ENCODE data around the gene JAZF1. TPM values are rescaled to one million over a fixed set of nuclear protein-coding genes. Genes with fewer than 3 reads are reported as not detected.

The JAZF1 gene
- total RNA-seq, 1 experiment from 2014 or later = 9.1 TPM

DNA sequence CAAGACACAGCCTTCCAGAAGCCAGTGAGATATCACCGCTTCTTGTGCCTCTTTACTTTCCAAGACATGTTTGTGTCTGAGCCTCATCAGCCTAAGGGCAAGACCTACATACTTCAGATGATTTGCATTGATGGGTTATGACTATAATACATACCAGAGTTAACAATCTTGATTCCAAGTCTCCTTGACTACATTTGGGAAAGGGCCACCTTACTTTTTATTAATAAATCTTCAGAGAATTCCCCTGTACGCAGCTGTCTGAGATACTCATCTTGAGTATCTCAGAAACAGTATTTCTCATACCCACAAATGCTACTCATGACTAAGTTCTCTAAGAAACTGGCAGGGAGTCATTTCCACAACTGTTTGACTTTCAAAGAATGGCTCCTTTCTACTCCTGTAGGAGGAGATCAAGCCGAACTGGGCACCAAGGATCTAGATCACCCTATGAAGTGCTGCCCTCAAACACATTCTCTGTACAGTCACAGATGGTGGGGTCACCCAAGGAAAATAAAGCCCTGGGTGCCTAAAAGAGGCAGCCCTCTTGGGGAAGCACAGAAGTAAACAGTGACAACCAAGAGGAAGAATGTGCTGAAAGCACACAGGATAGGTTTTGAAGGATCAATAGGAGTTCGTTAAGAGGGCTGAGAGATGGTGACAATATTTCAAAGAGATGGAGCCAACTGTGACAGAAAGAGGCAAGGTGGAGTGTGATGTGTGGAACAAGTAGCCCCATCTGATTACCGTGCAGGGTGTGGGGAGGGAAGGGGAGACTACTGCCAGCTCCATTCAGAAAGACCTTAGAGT is 138.9 kb downstream of the JAZF1 start:
- Histone ChIP-seq H4K91ac (ENCODE audit: insufficient read length, low read depth, low read length) (no peak overlapping the region), H3K79me1 (ENCODE audit: insufficient read depth, low read depth, low read length, poor library complexity, severe bottlenecking) (no peaks in the 10 kb centered on the region), H3K27me3 (ENCODE audit: insufficient read depth, low read length) (no peaks in the 10 kb centered on the region), H2BK120ac (ENCODE audit: low read depth, low read length, poor library complexity, severe bottlenecking) (no peak overlapping the region), H3K9ac (ENCODE audit: extremely low read depth, insufficient read length, low read length) (no peak overlapping the region), H3K4ac (ENCODE audit: low read depth, low read length) (no peak overlapping the region), H3K27ac (ENCODE audit: insufficient read length, low read depth, low read length) (no peak overlapping the region), H3K4me2 (ENCODE audit: insufficient read depth, insufficient read length, low read length) (no peak overlapping the region), H4K5ac (ENCODE audit: insufficient read length, low read depth, low read length) (no peak overlapping the region), H4K20me1 (ENCODE audit: control insufficient read depth, insufficient read depth, insufficient read length) (no peaks in the 10 kb centered on the region), H2AFZ (ENCODE audit: low read length) (no peak overlapping the region), H2BK15ac (ENCODE audit: low read depth, low read length) (no peak overlapping the region; the same call in 1 of the 2 replicates), H3K56ac (ENCODE audit: insufficient read length, low read depth, low read length) (no peak overlapping the region), H3K18ac (ENCODE audit: insufficient read length, low read depth, low read length) (no peak overlapping the region), H2AK5ac (ENCODE audit: insufficient read length, low read length) (no peak overlapping the region), H2BK5ac (ENCODE audit: insufficient read length, low read length) (no peak overlapping the region), H3K9me3 (ENCODE audit: control insufficient read depth, low read depth, low read length) (no peaks in the 10 kb centered on the region), H3K14ac (ENCODE audit: insufficient read depth, low read length) (no peak overlapping the region), H3K4me1 (ENCODE audit: insufficient read depth, low read length) (peaks cover 3% of the 10 kb centered on the region; the same call in 1 of the 2 replicates), H3K79me2 (ENCODE audit: insufficient read depth, low read length) (no peaks in the 10 kb centered on the region; the same call in 1 of the 2 replicates), H3K23ac (ENCODE audit: insufficient read length, low read depth, low read length) (no peak overlapping the region), H3T11ph (ENCODE audit: low read length) (no peak overlapping the region), H2BK12ac (ENCODE audit: insufficient read length, low read depth, low read length) (no peak overlapping the region), H2BK20ac (ENCODE audit: low read depth, low read length, poor library complexity, severe bottlenecking) (no peak overlapping the region), H3K23me2 (ENCODE audit: insufficient read length, low read depth, low read length, poor library complexity, severe bottlenecking) (no peaks in the 10 kb centered on the region), H4K8ac (replicated peaks; ENCODE audit: insufficient read length, low read depth, low read length) (no peak overlapping the region)
- Mint-ChIP-seq H3K9me3 (no peaks in the 10 kb centered on the region), H3K36me3 (ENCODE audit: insufficient read depth in 1 of 3, low read depth in 3 of 3) (no peaks in the 10 kb centered on the region), H3K4me3 (no peak overlapping the region), H3K27ac (no peak overlapping the region), H3K4me1 (peaks cover 12 to 13% of the 10 kb centered on the region in 2 experiments), H3K27me3 (ENCODE audit: low read depth) (peaks cover 1% of the 10 kb centered on the region; the same call in 1 of the 2 replicates)
- DNase-seq = no peak
- no CpG with 5 or more reads among the region's 5 CpGs for WGBS (ENCODE audit: extremely low coverage, insufficient read length, low lambda C conversion rate)
- TF ChIP-seq, protein P1, sequence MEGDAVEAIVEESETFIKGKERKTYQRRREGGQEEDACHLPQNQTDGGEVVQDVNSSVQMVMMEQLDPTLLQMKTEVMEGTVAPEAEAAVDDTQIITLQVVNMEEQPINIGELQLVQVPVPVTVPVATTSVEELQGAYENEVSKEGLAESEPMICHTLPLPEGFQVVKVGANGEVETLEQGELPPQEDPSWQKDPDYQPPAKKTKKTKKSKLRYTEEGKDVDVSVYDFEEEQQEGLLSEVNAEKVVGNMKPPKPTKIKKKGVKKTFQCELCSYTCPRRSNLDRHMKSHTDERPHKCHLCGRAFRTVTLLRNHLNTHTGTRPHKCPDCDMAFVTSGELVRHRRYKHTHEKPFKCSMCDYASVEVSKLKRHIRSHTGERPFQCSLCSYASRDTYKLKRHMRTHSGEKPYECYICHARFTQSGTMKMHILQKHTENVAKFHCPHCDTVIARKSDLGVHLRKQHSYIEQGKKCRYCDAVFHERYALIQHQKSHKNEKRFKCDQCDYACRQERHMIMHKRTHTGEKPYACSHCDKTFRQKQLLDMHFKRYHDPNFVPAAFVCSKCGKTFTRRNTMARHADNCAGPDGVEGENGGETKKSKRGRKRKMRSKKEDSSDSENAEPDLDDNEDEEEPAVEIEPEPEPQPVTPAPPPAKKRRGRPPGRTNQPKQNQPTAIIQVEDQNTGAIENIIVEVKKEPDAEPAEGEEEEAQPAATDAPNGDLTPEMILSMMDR (conservative IDR thresholded peaks at IDR 0.05) = no peak
